Glutamatergic neuron (in vitro differentiated cells): ENCODE data around the gene MAML2. TPM values are rescaled to one million over a fixed set of nuclear protein-coding genes. Genes with fewer than 3 reads are reported as not detected.

Source experiments
- DNase-seq: peaks from one replicate; pipeline ENCODE4 v3.0.0; 2022
- H3K27ac Mint-ChIP-seq: one replicate; pipeline ENCODE4 v1.8.0; 2020; ENCODE audit warnings: mild to moderate bottlenecking, mixed read lengths, inconsistent platforms; ENCODE audit not compliant: unreplicated experiment
- H3K27me3 Mint-ChIP-seq: one replicate; pipeline ENCODE4 v1.8.0; 2020; ENCODE audit warnings: mild to moderate bottlenecking, moderate library complexity, mixed read lengths, inconsistent platforms; ENCODE audit not compliant: unreplicated experiment
- H3K36me3 Mint-ChIP-seq: one replicate; pipeline ENCODE4 v1.8.0; 2020; ENCODE audit warnings: mild to moderate bottlenecking, mixed read lengths, inconsistent platforms; ENCODE audit not compliant: unreplicated experiment
- H3K4me1 Mint-ChIP-seq: one replicate; pipeline ENCODE4 v1.8.0; 2020; ENCODE audit warnings: mild to moderate bottlenecking, low read depth, mixed read lengths, inconsistent platforms; ENCODE audit not compliant: unreplicated experiment
- H3K4me3 Mint-ChIP-seq: one replicate; pipeline ENCODE4 v1.8.0; 2020; ENCODE audit warnings: mild to moderate bottlenecking, mixed read lengths, inconsistent platforms; ENCODE audit not compliant: unreplicated experiment
- H3K9me3 Mint-ChIP-seq: one replicate; pipeline ENCODE4 v1.8.0; 2020; ENCODE audit warnings: mild to moderate bottlenecking, moderate library complexity, mixed read lengths, inconsistent platforms; ENCODE audit not compliant: unreplicated experiment
- CTCF ChIP-seq: fragments of 200-600 bp; sonication (generic); IDR thresholded peaks from one replicate; pipeline ENCODE4 v1.5.0; 2021; ENCODE audit not compliant: partially characterized antibody, unreplicated experiment
- total RNA-seq: library from RNA; stranded (reverse); fragmentation: NEBNext Ultra II Directional; extraction: Animal tissue kit (Norgen Biotek cat#: 25700); gene quantifications from one replicate; pipeline ENCODE4 v1.2.1, GENCODE V29; 2021; ENCODE audit not compliant: unreplicated experiment

Gene MAML2
- total RNA-seq, 1 donor from 2014 or later: 2.1 TPM

- Mint-ChIP-seq H3K27me3 (no peaks in the 10 kb centered on the region), H3K9me3 (peaks cover 2% of the 10 kb centered on the region), H3K4me1 (peaks cover 16% of the 10 kb centered on the region), H3K36me3 (no peaks in the 10 kb centered on the region), H3K4me3 (no peak overlapping the region), H3K27ac (no peak overlapping the region)
- DNase-seq: no peak
- no peak for TF ChIP-seq CTCF
Measured at GRCh38 chr11:96340555-96340885, 2.5 kb downstream of the MAML2 start.

DNA sequence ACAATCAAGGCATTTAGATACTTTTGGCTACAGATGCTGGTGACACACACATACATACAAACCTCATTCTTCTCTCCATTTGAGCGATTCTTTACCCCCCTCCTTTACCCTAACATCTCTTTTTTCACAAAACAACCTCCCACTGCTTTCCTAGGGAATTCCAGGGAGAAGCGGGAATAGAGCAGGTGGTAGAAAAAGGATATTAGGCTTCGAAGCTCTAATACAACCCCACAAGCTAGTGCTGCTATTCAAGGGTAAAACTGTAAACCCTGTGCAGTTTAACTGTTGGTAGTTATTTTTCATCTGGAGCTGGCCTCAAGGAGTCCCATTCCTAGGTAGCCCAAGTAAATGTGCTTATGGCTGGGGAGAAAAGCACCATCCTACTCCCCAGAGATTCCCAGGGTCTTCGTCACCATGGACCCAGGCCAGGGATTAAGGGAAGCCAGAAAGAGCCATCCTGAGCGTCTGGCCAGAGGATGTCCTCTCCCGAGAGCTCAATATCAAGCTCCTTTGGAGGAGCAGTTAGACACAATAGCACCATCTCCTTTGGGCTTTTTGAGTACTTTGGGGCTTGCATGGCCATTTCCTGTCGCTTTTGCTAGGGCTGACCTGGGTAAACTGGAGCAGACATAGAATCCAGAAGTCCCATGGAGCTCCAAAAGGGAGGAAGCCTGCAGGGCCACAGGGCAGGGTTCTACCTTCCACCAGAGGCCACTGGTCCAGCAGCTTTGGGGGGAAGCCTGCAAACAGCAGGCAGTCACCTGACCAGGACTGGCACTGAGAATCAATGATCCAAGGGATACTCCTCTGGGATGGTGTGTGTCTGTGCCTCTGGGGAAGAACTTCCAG lies 3.1 kb downstream of the MAML2 start:
- H3K27me3 Mint-ChIP-seq: no peaks in the 10 kb centered on the region
- no peak overlapping the region for H3K4me3 Mint-ChIP-seq
- no peak for DNase-seq
- TF ChIP-seq CTCF: no peak
- no peak overlapping the region for H3K27ac Mint-ChIP-seq
- no peaks in the 10 kb centered on the region for H3K36me3 Mint-ChIP-seq
- H3K4me1 Mint-ChIP-seq: peaks cover 16% of the 10 kb centered on the region
- peaks cover 2% of the 10 kb centered on the region for H3K9me3 Mint-ChIP-seq

DNA sequence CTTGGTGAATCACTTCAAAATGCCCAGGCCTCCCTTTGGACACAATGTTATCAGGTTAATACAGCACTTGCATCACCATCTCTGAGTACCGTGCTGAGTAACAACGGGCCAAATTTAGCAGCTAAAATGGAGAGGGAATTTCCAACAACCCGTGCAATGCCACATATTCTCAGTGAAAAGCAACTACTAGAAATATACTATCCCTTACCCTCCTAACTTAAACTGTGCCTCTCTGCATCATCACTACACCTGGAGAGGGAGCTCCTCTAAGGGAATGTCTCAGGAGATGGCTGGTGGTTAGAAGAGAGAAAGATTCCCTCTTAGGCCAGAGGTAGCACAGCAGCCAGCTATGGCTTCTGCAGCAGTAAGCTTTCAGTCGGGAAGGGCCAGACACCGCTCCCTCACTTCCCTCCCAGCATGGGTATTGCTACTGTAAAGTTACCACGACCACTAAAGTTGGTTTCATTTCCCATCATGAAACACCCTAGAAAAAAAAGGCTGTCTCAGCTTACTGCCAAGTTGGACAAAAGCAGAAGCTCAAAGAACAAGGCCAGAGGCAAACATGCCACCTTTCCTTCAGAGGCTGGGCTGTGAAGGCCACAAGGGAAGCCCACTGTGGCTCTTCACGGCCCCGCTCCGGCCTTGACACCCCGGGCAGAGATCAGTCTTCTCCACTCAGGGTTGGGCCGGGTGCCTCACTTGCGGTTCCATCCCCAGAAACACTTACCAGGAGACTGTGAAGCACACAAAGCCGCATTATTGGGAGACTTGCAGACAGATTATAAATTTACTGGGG lies 3.9 kb downstream of the MAML2 start:
- no peak overlapping the region for H3K27ac Mint-ChIP-seq

DNA sequence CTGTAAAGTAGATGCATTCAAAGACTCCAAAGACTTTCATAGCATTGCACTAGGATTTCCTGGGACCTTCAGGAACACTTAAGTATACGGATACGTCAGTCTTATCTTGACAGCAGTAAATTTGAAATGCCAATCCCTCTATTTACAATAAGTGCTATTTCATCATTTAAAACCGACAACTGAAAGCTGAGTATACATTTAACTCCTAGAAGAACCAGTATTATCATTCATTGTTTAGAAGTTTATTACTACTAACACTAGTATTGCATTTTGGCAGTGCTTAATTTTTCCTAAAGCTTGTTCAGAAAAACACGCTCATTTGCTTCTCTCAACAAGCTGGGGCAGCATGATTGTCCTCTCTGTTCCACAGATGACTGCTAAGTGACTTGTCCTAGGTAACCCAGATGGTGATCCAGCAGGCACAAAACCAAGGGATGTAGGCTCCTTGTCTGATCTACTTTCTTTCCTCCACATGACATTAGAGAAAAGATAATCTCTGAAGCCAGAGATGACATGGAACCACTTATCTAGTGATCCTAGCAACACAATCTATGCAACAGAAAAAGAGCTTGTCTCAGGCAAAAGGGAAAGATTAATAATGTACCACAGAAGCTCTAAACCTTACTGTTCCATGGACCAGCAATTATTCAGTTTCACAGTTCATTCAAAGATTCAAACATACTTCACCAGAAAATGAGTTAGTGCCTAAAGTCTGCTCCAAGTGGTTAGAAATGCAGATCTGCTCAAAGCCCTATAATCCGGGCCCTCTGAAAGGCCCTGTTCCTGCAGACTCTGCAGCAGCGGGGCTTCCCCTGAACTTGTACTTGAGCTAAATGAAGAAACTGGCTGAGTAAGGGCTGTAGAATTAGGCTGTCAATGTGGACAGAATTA lies 5.2 kb downstream of the MAML2 start:
- Mint-ChIP-seq H3K27me3 (no peaks in the 10 kb centered on the region), H3K36me3 (no peaks in the 10 kb centered on the region), H3K4me3 (no peak overlapping the region), H3K9me3 (peaks cover 2% of the 10 kb centered on the region), H3K4me1 (peaks cover 18% of the 10 kb centered on the region), H3K27ac (no peak overlapping the region)
- no peak for DNase-seq
- no peak for TF ChIP-seq CTCF

More for the DNA sequence above, 3.9 kb downstream of the MAML2 start:
- peaks cover 16% of the 10 kb centered on the region for H3K4me1 Mint-ChIP-seq
- H3K9me3 Mint-ChIP-seq: peaks cover 2% of the 10 kb centered on the region
- no peak overlapping the region for H3K4me3 Mint-ChIP-seq
- no peak for DNase-seq
- TF ChIP-seq CTCF: no peak
- no peaks in the 10 kb centered on the region for H3K27me3 Mint-ChIP-seq
- H3K36me3 Mint-ChIP-seq: no peaks in the 10 kb centered on the region
